ENCODE results near the gene TEX11. TPM values are rescaled to one million over a fixed set of nuclear protein-coding genes. Genes with fewer than 3 reads are reported as not detected.
"Not testable (repeated sequence)": the region's sequence is repeated elsewhere in the genome, so short reads cannot be mapped to it uniquely, and the experiment has no call there.

The TEX11 gene
- total RNA-seq, 4 donors from 2014 or later: not detected

GRCh38 chrX:70907900-70908299 lies 611 bp downstream of the TEX11 start:
- no peak for ATAC-seq (ENCODE audit: low FRiP score)
- no peak for TF ChIP-seq CTCF (IDR thresholded peaks at IDR 0.05)
- no peak for DNase-seq (ENCODE audit: low spot score)

GRCh38 chrX:70901465-70901864 lies 7.0 kb downstream of the TEX11 start:
- TF ChIP-seq CTCF (IDR thresholded peaks at IDR 0.05): no peak
- ATAC-seq (ENCODE audit: low FRiP score): no peak
- DNase-seq (ENCODE audit: low spot score): no peak

- ATAC-seq (ENCODE audit: low FRiP score); DNase-seq (ENCODE audit: low spot score): not testable (repeated sequence)
These were observed 18.1 kb downstream of the TEX11 start for GRCh38 chrX:70890441-70890840.

- TF ChIP-seq CTCF (IDR thresholded peaks at IDR 0.05): no peak
- DNase-seq (ENCODE audit: low spot score) (no peak), ATAC-seq (ENCODE audit: low FRiP score) (no peak)
These were observed 29.6 kb downstream of the TEX11 start for GRCh38 chrX:70878902-70879301.

- DNase-seq (ENCODE audit: low spot score) (no peak), ATAC-seq (ENCODE audit: low FRiP score) (no peak)
- no peak for TF ChIP-seq CTCF (IDR thresholded peaks at IDR 0.05)
These were observed 56.2 kb downstream of the TEX11 start for GRCh38 chrX:70852294-70852693.

GRCh38 chrX:70844081-70844480 lies 64.4 kb downstream of the TEX11 start:
- DNase-seq (ENCODE audit: low spot score); ATAC-seq (ENCODE audit: low FRiP score): not testable (repeated sequence)

- not testable (repeated sequence) for DNase-seq (ENCODE audit: low spot score); ATAC-seq (ENCODE audit: low FRiP score)
These were observed 64.9 kb downstream of the TEX11 start for GRCh38 chrX:70843620-70844019.

GRCh38 chrX:70834589-70834988 lies 73.9 kb downstream of the TEX11 start:
- DNase-seq (ENCODE audit: low spot score) (no peak), ATAC-seq (ENCODE audit: low FRiP score) (no peak)
- no peak for TF ChIP-seq CTCF (IDR thresholded peaks at IDR 0.05)

GRCh38 chrX:70826715-70827114 lies 81.8 kb downstream of the TEX11 start:
- ATAC-seq (ENCODE audit: low FRiP score) (no peak), DNase-seq (ENCODE audit: low spot score) (no peak)
- no peak for TF ChIP-seq CTCF (IDR thresholded peaks at IDR 0.05)
